Smooth muscle cell (in vitro differentiated cells): ENCODE measurements around the gene TMEM44. TPM values are rescaled to one million over a fixed set of nuclear protein-coding genes. Genes with fewer than 3 reads are reported as not detected.
A peak's percentile ranks its signal among the peaks of the same experiment; 100 is the strongest.

Source experiments
- DNase-seq: peaks from one replicate; lab custom pipeline; 2025; ENCODE audit not compliant: unreplicated experiment; lab: John Stamatoyannopoulos, UW
- H2AFZ ChIP-seq: fragments of 200-600 bp; sonication (generic); 2 replicates; pipeline ENCODE4 v1.6.0; 2016; ENCODE audit warnings: antibody characterized with exemption, low read depth, mild to moderate bottlenecking
- H3F3A ChIP-seq: fragments of 200-600 bp; sonication (generic); 2 replicates; pipeline ENCODE4 v1.6.0; 2017; ENCODE audit warnings: antibody characterized with exemption, low read depth
- H3K27ac ChIP-seq: fragments of 200-600 bp; sonication (generic); 2 replicates; pipeline ENCODE4 v1.5.1; 2016; ENCODE audit warnings: low read depth, mild to moderate bottlenecking
- H3K27me3 ChIP-seq: fragments of 200-600 bp; sonication (generic); 2 replicates; pipeline ENCODE4 v1.6.1; 2016; ENCODE audit warnings: low read depth, mild to moderate bottlenecking
- H3K36me3 ChIP-seq: fragments of 200-600 bp; sonication (generic); 2 replicates; pipeline ENCODE4 v1.5.1; 2016; ENCODE audit warnings: low read depth
- H3K4me1 ChIP-seq: fragments of 200-600 bp; sonication (generic); 2 replicates; pipeline ENCODE4 v1.5.1; 2016; ENCODE audit warnings: low read depth
- H3K4me2 ChIP-seq: fragments of 200-600 bp; sonication (generic); 2 replicates; pipeline ENCODE4 v1.6.0; 2016; ENCODE audit warnings: mild to moderate bottlenecking
- H3K4me3 ChIP-seq: fragments of 200-600 bp; sonication (generic); 2 replicates; pipeline ENCODE4 v1.5.1; 2016; ENCODE audit warnings: mild to moderate bottlenecking
- H3K79me2 ChIP-seq: fragments of 200-600 bp; sonication (generic); 2 replicates; pipeline ENCODE4 v1.6.0; 2016; ENCODE audit warnings: low read depth, mild to moderate bottlenecking
- H3K9ac ChIP-seq: fragments of 200-600 bp; sonication (generic); 2 replicates; pipeline ENCODE4 v1.6.0; 2016; ENCODE audit warnings: low read depth
- H3K9me3 ChIP-seq: fragments of 200-600 bp; sonication (generic); replicated peaks from 2 replicates; pipeline ENCODE4 v1.5.1; 2016; ENCODE audit warnings: low read depth
- H4K20me1 ChIP-seq: fragments of 200-600 bp; sonication (generic); 2 replicates; pipeline ENCODE4 v1.6.0; 2016; ENCODE audit warnings: low read depth
- CTCF ChIP-seq: fragments of 200-600 bp; sonication (generic); IDR thresholded peaks from 2 replicates; pipeline ENCODE4 v1.5.1; 2017; ENCODE audit warnings: borderline replicate concordance, mild to moderate bottlenecking, antibody characterized with exemption; ENCODE audit not compliant: insufficient read depth, poor library complexity, severe bottlenecking
- WGBS: methylation state at CpG from one replicate; pipeline ENCODE4 v1.1.7; 2016; ENCODE audit warnings: low lambda C conversion rate; 5-methylcytosine and 5-hydroxymethylcytosine counted together
- polyA plus RNA-seq: library from polyadenylated mRNA; unstranded; fragments of >200 nt; fragmentation: Nextera tagmentation; extraction: Ambion mirVana; gene quantifications from 2 replicates; pipeline ENCODE4 v1.2.1, GENCODE V29; 2016
- total RNA-seq: library from RNA; depleted of rRNA; stranded (reverse); fragments of >200 nt; gene quantifications from 2 replicates; pipeline ENCODE4 v1.2.3, GENCODE V29; 2014

The TMEM44 gene
- total and polyA plus RNA-seq, 2 experiments from 2014 or later, result 12.7 to 18.4 TPM

- Histone ChIP-seq H3F3A (peaks cover 5% of the 10 kb centered on the region), H3K79me2 (no peaks in the 10 kb centered on the region), H3K27ac (no peak overlapping the region), H3K27me3 (no peaks in the 10 kb centered on the region), H4K20me1 (no peaks in the 10 kb centered on the region), H3K9ac (no peak overlapping the region), H3K4me2 (no peak overlapping the region), H3K36me3 (peaks cover 2% of the 10 kb centered on the region), H2AFZ (no peak overlapping the region), H3K9me3 (no peaks in the 10 kb centered on the region), H3K4me1 (no peaks in the 10 kb centered on the region), H3K4me3 (no peak overlapping the region)
- WGBS, result 95% methylated on average over 22 of the region's 22 CpGs
- TF ChIP-seq CTCF, result no peak
- DNase-seq, result no peak
These were observed 4.6 kb upstream of the TMEM44 start for GRCh38 chr3:194637541-194638400.

- no peak for DNase-seq
- H3K9me3 ChIP-seq, result no peaks in the 10 kb centered on the region
- no peak overlapping the region for H3K9ac ChIP-seq
- H3K27me3 ChIP-seq, result no peaks in the 10 kb centered on the region
- no peak overlapping the region for H3K27ac ChIP-seq
- H3K79me2 ChIP-seq, result no peaks in the 10 kb centered on the region
- no peaks in the 10 kb centered on the region for H3K36me3 ChIP-seq
- WGBS, result 63% methylated on average over 3 of the region's 3 CpGs
- H3K4me2 ChIP-seq, result no peak overlapping the region
- H3F3A ChIP-seq, result peaks cover 5% of the 10 kb centered on the region
- no peak overlapping the region for H3K4me3 ChIP-seq
- H4K20me1 ChIP-seq, result no peaks in the 10 kb centered on the region
- no peaks in the 10 kb centered on the region for H3K4me1 ChIP-seq
- TF ChIP-seq CTCF, result no peak
- H2AFZ ChIP-seq, result no peak overlapping the region
These were observed 3.8 kb upstream of the TMEM44 start for GRCh38 chr3:194637066-194637465.

GRCh38 chr3:194632809-194633348 is 340 bp downstream of the TMEM44 start:
- Histone ChIP-seq H3K9me3 (no peaks in the 10 kb centered on the region), H3K4me3 (peak overlapping the region; percentile 88), H3F3A (peaks cover 5% of the 10 kb centered on the region), H3K36me3 (no peaks in the 10 kb centered on the region), H3K9ac (no peak overlapping the region), H3K4me2 (peak overlapping the region; percentile 98), H4K20me1 (no peaks in the 10 kb centered on the region), H3K4me1 (no peaks in the 10 kb centered on the region), H3K79me2 (no peaks in the 10 kb centered on the region), H2AFZ (peak overlapping the region; percentile 77), H3K27ac (no peak overlapping the region), H3K27me3 (no peaks in the 10 kb centered on the region)
- no peak for TF ChIP-seq CTCF
- WGBS, result 3% methylated on average over 35 of the region's 56 CpGs
- no peak for DNase-seq
